Progenitor cell of endocrine pancreas (in vitro differentiated cells): ENCODE results near the gene CRYZL1. TPM values are rescaled to one million over a fixed set of nuclear protein-coding genes. Genes with fewer than 3 reads are reported as not detected.

ENCODE experiments used
- DNase-seq: peaks from one replicate; pipeline ENCODE4 v3.0.0; 2021; ENCODE audit warnings: low spot score; ENCODE audit not compliant: unreplicated experiment
- H3K27ac Mint-ChIP-seq: 2 replicates; pipeline ENCODE4 v1.8.0; 2021; ENCODE audit warnings: mild to moderate bottlenecking, moderate library complexity, mixed read lengths
- H3K27me3 Mint-ChIP-seq: 2 replicates; pipeline ENCODE4 v1.8.0; 2021; ENCODE audit warnings: mixed read lengths
- H3K36me3 Mint-ChIP-seq: 2 replicates; pipeline ENCODE4 v1.8.0; 2022; ENCODE audit warnings: mixed read lengths; ENCODE audit not compliant: insufficient read depth
- H3K4me1 Mint-ChIP-seq: 2 replicates; pipeline ENCODE4 v1.8.0; 2021; ENCODE audit warnings: low read depth, mixed read lengths
- H3K4me3 Mint-ChIP-seq: 2 replicates; pipeline ENCODE4 v1.8.0; 2021; ENCODE audit warnings: low read depth, mild to moderate bottlenecking, moderate library complexity, mixed read lengths
- H3K9me3 Mint-ChIP-seq: 2 replicates; pipeline ENCODE4 v1.8.0; 2021; ENCODE audit warnings: low read depth, mixed read lengths
- CTCF ChIP-seq: fragments of 200-600 bp; sonication (generic); IDR thresholded peaks from one replicate; pipeline ENCODE4 v1.5.0; 2021; ENCODE audit warnings: antibody characterized with exemption, mild to moderate bottlenecking; ENCODE audit not compliant: unreplicated experiment
- total RNA-seq: library from RNA; stranded (reverse); gene quantifications from 2 replicates; pipeline ENCODE4 v1.2.1, GENCODE V29; 2021

CRYZL1 gene
- total RNA-seq, 1 donor from 2014 or later: 42.8 TPM

DNA sequence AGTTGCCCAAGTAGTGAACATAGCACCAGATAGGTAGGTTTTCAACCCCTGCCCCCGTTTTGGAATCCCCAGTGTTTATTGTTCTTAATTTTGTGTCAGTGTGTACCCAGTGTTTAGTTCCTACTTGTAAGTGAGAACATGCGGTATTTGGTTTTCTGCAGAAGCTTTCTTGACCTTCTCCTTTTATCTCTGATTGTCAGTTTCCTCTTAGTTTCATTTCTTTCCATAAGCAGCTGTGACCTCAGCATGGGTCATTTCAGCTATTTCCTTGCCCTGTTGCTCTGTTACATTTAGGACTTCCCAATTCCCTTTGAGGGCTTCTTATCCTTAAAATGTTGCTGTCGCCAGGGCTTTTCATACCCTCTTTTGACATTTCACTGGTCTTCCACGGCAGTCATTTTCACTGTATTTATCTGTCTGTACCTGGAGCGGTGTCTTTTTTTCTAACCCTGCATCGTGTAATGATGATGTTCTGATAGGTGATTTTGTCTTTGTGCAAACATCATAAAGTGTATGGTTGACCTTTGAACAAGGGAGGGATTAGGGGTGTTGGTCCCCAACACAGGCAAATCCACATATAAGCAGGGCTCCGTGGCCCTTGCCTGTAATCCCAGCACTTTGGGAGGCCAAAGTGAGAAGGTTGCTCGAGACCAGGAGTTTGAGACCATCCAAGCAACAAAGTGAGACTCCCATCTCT, 15.7 kb upstream of the CRYZL1 start:
- Mint-ChIP-seq H3K27ac (peak overlapping the region; percentile 79), H3K4me1 (peaks cover 36% of the 10 kb centered on the region), H3K36me3 (peaks cover 24% of the 10 kb centered on the region), H3K27me3 (no peaks in the 10 kb centered on the region), H3K4me3 (no peak overlapping the region), H3K9me3 (peaks cover 8% of the 10 kb centered on the region)
- DNase-seq: no peak
- no peak for TF ChIP-seq CTCF

DNA sequence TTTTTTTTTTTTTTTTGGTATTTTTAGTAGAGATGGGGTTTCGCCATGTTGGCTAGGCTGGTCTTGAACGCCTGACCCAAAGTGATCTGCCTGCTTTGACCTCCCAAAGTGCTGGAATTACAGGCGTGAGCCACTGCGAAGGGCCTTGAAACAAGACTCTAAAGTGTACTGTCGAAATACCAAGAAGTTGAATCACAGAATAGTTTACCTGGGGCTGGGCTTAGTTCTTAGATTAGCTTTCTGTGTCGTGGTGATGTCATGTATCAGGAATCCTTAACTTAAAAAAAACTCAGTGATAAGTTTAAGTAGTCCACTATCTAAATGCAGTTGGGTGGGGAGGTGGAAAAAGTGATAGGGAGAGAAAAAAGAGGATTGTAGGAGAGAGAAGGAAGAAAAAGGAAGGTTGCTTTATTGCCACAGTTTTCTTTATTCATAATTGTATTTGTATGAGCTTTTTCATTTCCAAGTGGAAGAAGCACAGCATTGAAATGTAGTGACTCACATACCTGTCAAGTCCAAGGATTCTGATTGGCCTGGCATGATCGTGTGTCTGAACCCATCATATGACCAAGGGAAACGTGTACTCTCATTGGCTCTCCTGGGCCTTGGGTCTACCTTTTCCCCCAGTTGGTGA, 14.2 kb upstream of the CRYZL1 start:
- Mint-ChIP-seq H3K27ac (peak overlapping the region; percentile 94), H3K9me3 (peaks cover 4% of the 10 kb centered on the region), H3K36me3 (peaks cover 21% of the 10 kb centered on the region), H3K4me3 (no peak overlapping the region), H3K27me3 (no peaks in the 10 kb centered on the region), H3K4me1 (peaks cover 49% of the 10 kb centered on the region)
- DNase-seq: no peak
- TF ChIP-seq CTCF: no peak

DNA sequence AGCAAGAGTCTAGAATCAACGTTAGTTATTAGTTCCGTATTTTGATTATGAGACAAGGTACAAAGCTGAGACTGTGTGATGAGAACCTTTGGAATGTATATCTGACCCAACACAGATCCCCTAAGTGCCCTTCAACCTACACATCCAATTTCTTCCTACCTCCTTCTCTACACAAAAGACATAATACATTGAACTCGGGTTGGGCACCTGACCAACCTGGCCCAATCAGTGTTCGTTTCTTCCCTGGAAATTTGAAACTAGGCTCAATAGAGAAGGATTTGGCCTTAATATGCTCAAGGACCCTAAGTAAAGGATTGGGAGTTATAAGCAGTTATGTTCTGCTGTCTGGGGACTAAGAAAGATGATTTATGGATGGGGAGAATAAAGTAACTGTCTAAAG, 12.9 kb upstream of the CRYZL1 start:
- Mint-ChIP-seq H3K27me3 (no peaks in the 10 kb centered on the region), H3K27ac (peak overlapping the region; percentile 94), H3K9me3 (no peaks in the 10 kb centered on the region), H3K4me1 (peaks cover 57% of the 10 kb centered on the region), H3K4me3 (no peak overlapping the region), H3K36me3 (peaks cover 17% of the 10 kb centered on the region)
- no peak for DNase-seq
- TF ChIP-seq CTCF: no peak

DNA sequence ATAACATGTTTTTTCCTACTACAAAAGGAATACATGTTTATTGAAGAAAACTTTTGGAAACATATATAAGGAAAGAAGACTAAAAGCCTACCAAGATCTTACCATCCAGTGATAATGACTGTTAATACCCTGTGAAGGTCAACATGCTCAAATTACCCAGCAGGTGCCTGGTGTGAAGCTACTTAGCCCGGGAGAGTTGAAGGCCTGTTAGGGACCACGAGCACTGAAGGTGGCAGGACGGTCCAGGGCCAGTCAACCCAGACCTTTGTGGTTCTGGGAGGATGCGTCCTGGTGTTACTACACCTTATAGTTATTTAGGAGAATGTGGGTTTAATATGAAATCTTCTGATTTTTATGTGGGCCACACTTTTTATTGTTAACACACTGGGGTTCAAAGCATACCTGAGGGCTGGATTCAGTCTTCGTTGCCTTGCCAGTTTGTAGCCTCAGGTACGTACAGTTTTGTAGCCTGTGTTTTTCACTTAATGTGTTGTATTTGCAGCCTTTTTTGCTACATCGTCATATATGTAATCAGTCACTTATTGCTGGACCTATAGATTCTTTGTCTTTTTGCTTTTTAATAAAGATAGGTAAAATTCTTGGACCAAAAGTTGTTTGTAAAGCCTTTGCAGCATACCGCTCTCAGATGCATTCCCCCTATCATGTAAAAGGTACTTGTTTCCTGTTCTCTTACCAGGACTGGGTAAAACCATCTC, 10.6 kb upstream of the CRYZL1 start:
- H3K36me3 Mint-ChIP-seq: peaks cover 13% of the 10 kb centered on the region
- no peak for TF ChIP-seq CTCF
- DNase-seq: no peak
- H3K27me3 Mint-ChIP-seq: no peaks in the 10 kb centered on the region
- H3K9me3 Mint-ChIP-seq: no peaks in the 10 kb centered on the region
- no peak overlapping the region for H3K4me3 Mint-ChIP-seq
- peak overlapping the region; percentile 91 for H3K27ac Mint-ChIP-seq
- peaks cover 57% of the 10 kb centered on the region for H3K4me1 Mint-ChIP-seq

DNA sequence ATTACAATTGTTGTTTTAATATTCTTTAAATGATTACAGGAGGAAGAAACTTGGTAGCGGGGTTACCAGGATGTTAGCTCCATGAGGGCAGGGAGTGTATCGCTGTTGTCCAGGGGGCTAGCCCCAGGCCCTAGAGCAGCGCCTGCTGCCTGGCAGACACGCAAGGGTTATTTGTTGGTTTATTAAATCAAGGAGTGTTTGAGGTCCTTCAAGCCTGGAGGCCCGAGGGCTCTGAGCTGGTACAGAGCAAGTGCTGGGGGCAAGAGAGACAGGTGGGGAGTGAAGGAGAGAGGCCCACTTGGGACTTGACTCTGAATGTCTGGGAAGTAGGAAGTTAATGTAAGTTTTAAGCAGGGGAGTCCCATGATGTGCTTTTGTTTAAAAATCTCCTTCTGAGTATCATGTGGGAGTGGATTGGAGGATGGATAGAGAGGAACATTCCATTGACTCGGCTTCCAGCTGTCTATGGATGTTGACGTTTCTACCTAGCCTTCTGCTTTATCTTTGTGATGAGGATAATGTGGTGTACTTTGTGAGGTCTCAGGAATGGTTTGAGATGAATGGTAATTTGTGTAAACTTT, 9.5 kb upstream of the CRYZL1 start:
- Mint-ChIP-seq H3K27ac (peak overlapping the region; percentile 91), H3K4me1 (peaks cover 53% of the 10 kb centered on the region), H3K36me3 (peaks cover 11% of the 10 kb centered on the region), H3K4me3 (peak overlapping the region; percentile 1), H3K9me3 (no peaks in the 10 kb centered on the region), H3K27me3 (no peaks in the 10 kb centered on the region)
- TF ChIP-seq CTCF: no peak
- no peak for DNase-seq
